Neural progenitor cell (in vitro differentiated cells): ENCODE results near the gene OR8B4. TPM values are rescaled to one million over a fixed set of nuclear protein-coding genes. Genes with fewer than 3 reads are reported as not detected.

Source experiments
- DNase-seq: peaks from one replicate; pipeline ENCODE4 v3.0.0-alpha.2; 2016; ENCODE audit warnings: low spot score
- H2AFZ ChIP-seq: fragments of 200-600 bp; sonication (generic); replicated peaks from 2 replicates; pipeline ENCODE4 v1.6.1; 2016; ENCODE audit warnings: antibody characterized with exemption
- H3F3A ChIP-seq: fragments of 200-600 bp; sonication (generic); 2 replicates; pipeline ENCODE4 v1.6.1; 2016; ENCODE audit warnings: antibody characterized with exemption, low read depth
- H3K27ac ChIP-seq: fragments of 200-600 bp; sonication (generic); 2 replicates; pipeline ENCODE4 v1.5.1; 2016; ENCODE audit warnings: mild to moderate bottlenecking
- H3K27me3 ChIP-seq: fragments of 200-600 bp; sonication (generic); 2 replicates; pipeline ENCODE4 v1.6.1; 2016; ENCODE audit warnings: mild to moderate bottlenecking, moderate library complexity
- H3K36me3 ChIP-seq: fragments of 200-600 bp; sonication (generic); 2 replicates; pipeline ENCODE4 v1.5.1; 2016
- H3K4me1 ChIP-seq: fragments of 200-600 bp; sonication (generic); 2 replicates; pipeline ENCODE4 v1.6.1; 2016; ENCODE audit warnings: mixed run types
- H3K4me2 ChIP-seq: fragments of 200-600 bp; sonication (generic); 2 replicates; pipeline ENCODE4 v1.6.1; 2016
- H3K4me3 ChIP-seq: fragments of 200-600 bp; sonication (generic); 2 replicates; pipeline ENCODE4 v1.5.1; 2016
- H3K79me2 ChIP-seq: fragments of 200-600 bp; sonication (generic); 2 replicates; pipeline ENCODE4 v1.6.1; 2016; ENCODE audit warnings: low read depth
- H3K9ac ChIP-seq: fragments of 200-600 bp; sonication (generic); 2 replicates; pipeline ENCODE4 v1.6.1; 2016
- H3K9me3 ChIP-seq: fragments of 200-600 bp; sonication (generic); 2 replicates; pipeline ENCODE4 v1.5.1; 2016; ENCODE audit warnings: low read depth
- H4K20me1 ChIP-seq: fragments of 200-600 bp; sonication (generic); 2 replicates; pipeline ENCODE4 v1.6.1; 2016; ENCODE audit warnings: low read depth
- H3K27ac Mint-ChIP-seq: 3 replicates; pipeline ENCODE4 v1.8.0; 2021; ENCODE audit warnings: mixed read lengths
- H3K27me3 Mint-ChIP-seq: 2 replicates; pipeline ENCODE4 v1.8.0; 2022; ENCODE audit warnings: low read depth, mild to moderate bottlenecking, inconsistent platforms, moderate library complexity, mixed read lengths; ENCODE audit not compliant: insufficient read depth
- H3K36me3 Mint-ChIP-seq: 3 replicates; pipeline ENCODE4 v1.8.0; 2021; ENCODE audit warnings: mixed read lengths
- H3K4me1 Mint-ChIP-seq: 3 replicates; pipeline ENCODE4 v1.8.0; 2021; ENCODE audit warnings: mixed read lengths
- H3K4me3 Mint-ChIP-seq: 3 replicates; pipeline ENCODE4 v1.8.0; 2021; ENCODE audit warnings: mild to moderate bottlenecking, moderate library complexity, mixed read lengths
- H3K9me3 Mint-ChIP-seq: 3 replicates; pipeline ENCODE4 v1.8.0; 2020; ENCODE audit warnings: mixed read lengths
- EZH2 ChIP-seq: fragments of 200-600 bp; sonication (generic); IDR thresholded peaks from 2 replicates; pipeline ENCODE4 v1.6.1; 2017; ENCODE audit warnings: antibody characterized with exemption, mild to moderate bottlenecking, moderate library complexity
- EZH2phosphoT487 ChIP-seq: fragments of 200-600 bp; sonication (generic); IDR thresholded peaks from 2 replicates; pipeline ENCODE4 v1.6.1; 2017; ENCODE audit warnings: antibody characterized with exemption
- total RNA-seq: library from RNA; depleted of rRNA; stranded (reverse); fragments of >200 nt; gene quantifications from 2 replicates; pipeline ENCODE4 v1.2.3, GENCODE V29; 2015; ENCODE audit warnings: low replicate concordance
- TF ChIP-seq, protein P1 (sequence below): fragments of 200-600 bp; sonication (generic); IDR thresholded peaks from 2 replicates; pipeline ENCODE4 v1.5.1; 2017; ENCODE audit warnings: antibody characterized with exemption, mild to moderate bottlenecking

Gene OR8B4
- total RNA-seq, 1 donor from 2014 or later = not detected

DNA sequence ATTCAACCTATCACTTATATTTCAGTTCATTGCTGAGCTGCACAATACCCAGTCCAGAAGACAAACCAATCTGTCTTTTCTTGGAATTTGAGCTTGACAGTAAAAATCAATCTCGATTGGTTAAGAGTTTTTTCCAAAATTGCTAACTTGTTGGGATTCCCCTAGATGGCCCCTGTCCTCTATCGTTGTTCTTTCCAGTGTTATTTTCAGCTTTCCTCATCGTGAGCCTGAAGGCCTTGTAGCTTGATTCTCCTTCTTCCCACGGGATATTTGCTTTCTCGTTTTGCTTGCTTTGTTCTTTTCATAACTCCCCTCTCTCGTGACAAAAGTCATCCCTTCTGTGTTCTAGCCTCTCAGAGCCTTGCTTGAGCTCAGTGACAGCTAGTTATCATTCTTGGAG is 17.8 kb upstream of the OR8B4 start:
- no peaks in the 10 kb centered on the region for H3K36me3 Mint-ChIP-seq
- H3K9me3 ChIP-seq = no peaks in the 10 kb centered on the region
- no peak for TF ChIP-seq EZH2
- TF ChIP-seq, protein P1, sequence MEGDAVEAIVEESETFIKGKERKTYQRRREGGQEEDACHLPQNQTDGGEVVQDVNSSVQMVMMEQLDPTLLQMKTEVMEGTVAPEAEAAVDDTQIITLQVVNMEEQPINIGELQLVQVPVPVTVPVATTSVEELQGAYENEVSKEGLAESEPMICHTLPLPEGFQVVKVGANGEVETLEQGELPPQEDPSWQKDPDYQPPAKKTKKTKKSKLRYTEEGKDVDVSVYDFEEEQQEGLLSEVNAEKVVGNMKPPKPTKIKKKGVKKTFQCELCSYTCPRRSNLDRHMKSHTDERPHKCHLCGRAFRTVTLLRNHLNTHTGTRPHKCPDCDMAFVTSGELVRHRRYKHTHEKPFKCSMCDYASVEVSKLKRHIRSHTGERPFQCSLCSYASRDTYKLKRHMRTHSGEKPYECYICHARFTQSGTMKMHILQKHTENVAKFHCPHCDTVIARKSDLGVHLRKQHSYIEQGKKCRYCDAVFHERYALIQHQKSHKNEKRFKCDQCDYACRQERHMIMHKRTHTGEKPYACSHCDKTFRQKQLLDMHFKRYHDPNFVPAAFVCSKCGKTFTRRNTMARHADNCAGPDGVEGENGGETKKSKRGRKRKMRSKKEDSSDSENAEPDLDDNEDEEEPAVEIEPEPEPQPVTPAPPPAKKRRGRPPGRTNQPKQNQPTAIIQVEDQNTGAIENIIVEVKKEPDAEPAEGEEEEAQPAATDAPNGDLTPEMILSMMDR = no peak
- no peak for TF ChIP-seq EZH2phosphoT487
- peaks cover 15% of the 10 kb centered on the region for H3K4me1 Mint-ChIP-seq
- H3K36me3 ChIP-seq = no peaks in the 10 kb centered on the region
- no peak for DNase-seq
- no peak overlapping the region for H3K9ac ChIP-seq
- H2AFZ ChIP-seq = no peak overlapping the region
- no peak overlapping the region for H3K27ac ChIP-seq
- no peak overlapping the region for H3K4me2 ChIP-seq
- peaks cover 2% of the 10 kb centered on the region for H3K27me3 Mint-ChIP-seq
- no peaks in the 10 kb centered on the region for H4K20me1 ChIP-seq
- H3K79me2 ChIP-seq = no peaks in the 10 kb centered on the region
- H3K4me3 Mint-ChIP-seq = no peak overlapping the region
- H3K4me1 ChIP-seq = no peaks in the 10 kb centered on the region
- no peak overlapping the region for H3K4me3 ChIP-seq
- H3K27ac Mint-ChIP-seq = no peak overlapping the region
- H3F3A ChIP-seq = no peaks in the 10 kb centered on the region
- no peaks in the 10 kb centered on the region for H3K9me3 Mint-ChIP-seq
- peaks cover 7% of the 10 kb centered on the region for H3K27me3 ChIP-seq

DNA sequence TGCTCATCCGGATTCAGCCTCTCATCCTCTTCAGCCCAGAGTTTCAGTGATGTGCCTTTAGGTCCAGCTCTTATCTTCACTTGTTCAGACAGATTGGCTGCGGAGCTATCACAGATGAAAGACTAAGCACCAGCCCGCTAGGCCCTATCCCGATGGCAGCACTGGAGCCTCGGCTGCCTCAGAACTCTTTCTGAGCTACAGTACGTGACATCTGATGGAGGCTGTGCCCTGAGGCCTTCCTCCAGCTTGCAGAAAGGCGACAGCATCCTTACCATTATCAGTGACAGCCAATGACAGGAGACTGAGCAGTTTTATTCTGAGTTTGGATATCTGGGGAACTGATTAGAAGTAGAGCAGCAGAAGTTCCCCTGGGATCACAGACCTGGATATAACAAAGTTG is 16.8 kb upstream of the OR8B4 start:
- Histone ChIP-seq H3K9ac (no peak overlapping the region), H3K36me3 (no peaks in the 10 kb centered on the region), H3K27me3 (peaks cover 14% of the 10 kb centered on the region), H4K20me1 (no peaks in the 10 kb centered on the region), H3K4me2 (no peak overlapping the region), H3K4me1 (no peaks in the 10 kb centered on the region), H3K4me3 (no peak overlapping the region), H3K79me2 (no peaks in the 10 kb centered on the region), H2AFZ (no peak overlapping the region), H3K9me3 (no peaks in the 10 kb centered on the region), H3K27ac (no peak overlapping the region), H3F3A (no peaks in the 10 kb centered on the region)
- DNase-seq = no peak
- Mint-ChIP-seq H3K27ac (no peak overlapping the region), H3K36me3 (no peaks in the 10 kb centered on the region), H3K4me3 (no peak overlapping the region), H3K4me1 (peaks cover 15% of the 10 kb centered on the region), H3K9me3 (no peaks in the 10 kb centered on the region), H3K27me3 (peaks cover 2% of the 10 kb centered on the region)
- TF ChIP-seq EZH2phosphoT487 = no peak
- no peak for TF ChIP-seq EZH2
- TF ChIP-seq, protein P1 = no peak

DNA sequence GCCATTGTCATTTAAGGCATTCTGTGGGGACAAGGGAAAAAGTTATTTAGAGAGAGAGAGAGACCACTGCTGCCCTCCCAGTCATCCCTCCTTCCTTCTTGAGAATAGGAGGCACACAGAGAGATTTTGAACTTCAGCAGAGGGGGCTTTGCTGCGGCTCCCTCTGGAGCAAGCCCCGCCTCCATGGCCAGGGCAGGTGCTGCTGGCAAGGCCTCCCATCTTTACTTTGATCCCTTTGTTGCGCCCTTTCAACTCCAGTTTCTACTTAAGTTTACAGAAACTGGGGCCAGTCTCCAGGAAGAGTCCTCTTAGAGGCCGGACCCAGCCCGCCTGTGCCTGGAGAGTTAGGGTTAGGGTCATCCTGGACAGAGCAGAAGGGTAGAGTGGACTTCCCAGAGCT is 16.4 kb upstream of the OR8B4 start:
- Mint-ChIP-seq H3K4me3 (no peak overlapping the region), H3K4me1 (peaks cover 14% of the 10 kb centered on the region), H3K36me3 (no peaks in the 10 kb centered on the region), H3K9me3 (no peaks in the 10 kb centered on the region), H3K27me3 (peaks cover 2% of the 10 kb centered on the region), H3K27ac (peak overlapping the region; percentile 43)
- Histone ChIP-seq H4K20me1 (no peaks in the 10 kb centered on the region), H3K27me3 (peaks cover 15% of the 10 kb centered on the region), H3K4me2 (no peak overlapping the region), H3K36me3 (no peaks in the 10 kb centered on the region), H3K27ac (no peak overlapping the region), H3K79me2 (no peaks in the 10 kb centered on the region), H3K9ac (no peak overlapping the region), H3K9me3 (no peaks in the 10 kb centered on the region), H3K4me1 (no peaks in the 10 kb centered on the region), H2AFZ (no peak overlapping the region), H3K4me3 (no peak overlapping the region), H3F3A (no peaks in the 10 kb centered on the region)
- no peak for DNase-seq
- TF ChIP-seq, protein P1 = no peak
- TF ChIP-seq EZH2phosphoT487 (no peak), EZH2 (no peak)
